Liver (tissue), 9 donors: Measurements from ENCODE around the gene BRWD1. TPM values are rescaled to one million over a fixed set of nuclear protein-coding genes. Genes with fewer than 3 reads are reported as not detected.

Experiments
- DNase-seq: peaks from one replicate; pipeline ENCODE4 v3.0.0-alpha.2; 2017; ENCODE audit warnings: low spot score
- H3K27ac ChIP-seq, 2 donors: one replicate each; pipeline ENCODE4 v1.7.0; 2013; ENCODE audit warnings: inconsistent platforms in 2 of 2, low read length in 2 of 2, control low read depth in 1 of 2, low read depth in 1 of 2, mild to moderate bottlenecking in 1 of 2
- H3K27me3 ChIP-seq, 4 donors: one replicate each; pipeline versions ENCODE4 v1.6.1 to v1.7.0; 2013; ENCODE audit warnings: low read length in 3 of 4, inconsistent platforms in 1 of 4, mild to moderate bottlenecking in 1 of 4, moderate library complexity in 1 of 4; ENCODE audit not compliant: control insufficient read depth in 4 of 4, insufficient read depth in 4 of 4
- H3K36me3 ChIP-seq, 4 donors: one replicate each; pipeline versions ENCODE4 v1.6.1 to v1.7.0; 2013; ENCODE audit warnings: low read length in 3 of 4, mild to moderate bottlenecking in 3 of 4, low read depth in 1 of 4, moderate library complexity in 1 of 4; ENCODE audit not compliant: control insufficient read depth in 4 of 4, insufficient read depth in 3 of 4
- H3K4me1 ChIP-seq, 4 donors: one replicate each; pipeline versions ENCODE4 v1.6.1 to v1.7.0; 2013; ENCODE audit warnings: low read length in 3 of 4, mild to moderate bottlenecking in 3 of 4, moderate library complexity in 1 of 4; ENCODE audit not compliant: control insufficient read depth in 4 of 4, insufficient read depth in 4 of 4
- H3K4me3 ChIP-seq, 3 donors: one replicate each; pipeline versions ENCODE4 v1.6.1 to v1.7.0; 2013; ENCODE audit warnings: low read length in 3 of 3, control low read depth in 1 of 3, low read depth in 1 of 3, mild to moderate bottlenecking in 1 of 3
- H3K9ac ChIP-seq, 2 donors: one replicate each; pipeline ENCODE4 v1.7.0; 2013; ENCODE audit warnings: low read length in 2 of 2, mild to moderate bottlenecking in 2 of 2, moderate library complexity in 2 of 2, control low read depth in 1 of 2, low read depth in 1 of 2
- H3K9me3 ChIP-seq, 4 donors: one replicate each; pipeline versions ENCODE4 v1.6.1 to v1.7.0; 2013; ENCODE audit warnings: low read length in 3 of 4; ENCODE audit not compliant: control insufficient read depth in 4 of 4
- ATF3 ChIP-seq: IDR thresholded peaks from 2 replicates; pipeline ENCODE4 v1.6.1; 2016; ENCODE audit warnings: antibody characterized with exemption
- CTCF ChIP-seq: fragments of 150-350 bp; IDR thresholded peaks from 2 replicates; pipeline ENCODE4 v1.5.1; 2017; ENCODE audit warnings: improper control_type of control experiment, low read depth, low read length; ENCODE audit not compliant: missing input control
- EGR1 ChIP-seq, 2 donors: IDR thresholded peaks; 2 replicates each; pipeline ENCODE4 v1.6.1; 2016 to 2018; ENCODE audit warnings: antibody characterized with exemption in 2 of 2, low read depth in 2 of 2
- FOXA2 ChIP-seq: IDR thresholded peaks from 2 replicates; pipeline ENCODE4 v1.6.1; 2016; ENCODE audit warnings: antibody characterized with exemption
- GABPA ChIP-seq, 2 donors: IDR thresholded peaks in 1 of 2; conservative IDR thresholded peaks in 1 of 2; 2 replicates each; pipeline ENCODE4 v1.6.1; 2016; ENCODE audit warnings: antibody characterized with exemption in 2 of 2, mild to moderate bottlenecking in 1 of 2, moderate library complexity in 1 of 2
- HNF4A ChIP-seq, 2 donors: conservative IDR thresholded peaks; 2 replicates each; pipeline ENCODE4 v1.6.1; 2016; ENCODE audit warnings: antibody characterized with exemption in 2 of 2, mild to moderate bottlenecking in 2 of 2
- HNF4G ChIP-seq: IDR thresholded peaks from 2 replicates; pipeline ENCODE4 v1.6.1; 2016; ENCODE audit warnings: antibody characterized with exemption
- JUND ChIP-seq, 2 donors: IDR thresholded peaks; 2 replicates each; pipeline ENCODE4 v1.6.1; 2016; ENCODE audit warnings: antibody characterized with exemption in 2 of 2
- MAX ChIP-seq: IDR thresholded peaks from 2 replicates; pipeline ENCODE4 v1.6.1; 2016; ENCODE audit warnings: antibody characterized with exemption
- NR2F2 ChIP-seq: IDR thresholded peaks from 2 replicates; pipeline ENCODE4 v1.6.1; 2016; ENCODE audit warnings: antibody characterized with exemption
- RAD21 ChIP-seq, 2 donors: IDR thresholded peaks; 2 replicates each; pipeline ENCODE4 v1.6.1; 2016; ENCODE audit warnings: antibody characterized with exemption in 2 of 2, mild to moderate bottlenecking in 2 of 2
- REST ChIP-seq: IDR thresholded peaks from 2 replicates; pipeline ENCODE4 v1.6.1; 2016; ENCODE audit warnings: antibody characterized with exemption, mild to moderate bottlenecking
- SP1 ChIP-seq: IDR thresholded peaks from 2 replicates; pipeline ENCODE4 v1.6.1; 2018; ENCODE audit warnings: antibody characterized with exemption, mild to moderate bottlenecking
- YY1 ChIP-seq: IDR thresholded peaks from 2 replicates; pipeline ENCODE4 v1.6.1; 2016; ENCODE audit warnings: antibody characterized with exemption, mild to moderate bottlenecking
- ZBTB33 ChIP-seq: IDR thresholded peaks from 2 replicates; pipeline ENCODE4 v1.6.1; 2016; ENCODE audit warnings: antibody characterized with exemption
- WGBS: extraction: QIAGEN DNeasy Blood & Tissue Kit; methylation state at CpG from one replicate; pipeline ENCODE4 v1.1.7; 2013; 5-methylcytosine and 5-hydroxymethylcytosine counted together
- polyA plus RNA-seq, 2 donors: library from polyadenylated mRNA; stranded (reverse) in 1 of 2; unstranded in 1 of 2; fragments of 200-250 nt in 1 of 2; fragments of >200 nt in 1 of 2; fragmentation: Nextera tagmentation in 1 of 2; extraction: Ambion mirVana in 1 of 2; gene quantifications; one replicate each; pipeline versions ENCODE4 v1.2.1 to v1.2.3, GENCODE V29; 2013 to 2015
- total RNA-seq, 2 donors: library from RNA; depleted of rRNA; stranded (reverse); fragments of >200 nt; gene quantifications; one replicate each; pipeline ENCODE4 v1.2.3, GENCODE V29; 2014
- donor health status: healthy.
- donor health status: healthy.
- donor health status: healthy.
- donor health status: healthy.
- donor health status: healthy.

The BRWD1 gene
- total and polyA plus RNA-seq, 4 donors = 5.2 to 56.6 (median 20.9) TPM

GRCh38 chr21:39345440-39345839 lies 32.0 kb upstream of the BRWD1 start:
- DNase-seq = no peak
- TF ChIP-seq FOXA2 (no peak), HNF4A (conservative IDR thresholded peaks at IDR 0.05) (no peak), MAX (no peak), EGR1 (IDR thresholded peaks at IDR 0.05; ENCODE audit: low read depth in 2 of 2) (no peak)
- Histone ChIP-seq H3K36me3 (peaks cover 5 to 22% (median 16%) of the 10 kb centered on the region in 4 donors), H3K27ac (no peak overlapping the region), H3K9ac (no peak overlapping the region), H3K4me1 (peaks cover 5 to 25% (median 9%) of the 10 kb centered on the region in 4 donors), H3K9me3 (no peaks in the 10 kb centered on the region), H3K4me3 (no peak overlapping the region), H3K27me3 (no peaks in the 10 kb centered on the region)
- 95% methylated on average over 6 of the region's 6 CpGs for WGBS

- 95% methylated on average over 5 of the region's 5 CpGs for WGBS
- DNase-seq = no peak
- H3K27me3 ChIP-seq = no peaks in the 10 kb centered on the region
- H3K27ac ChIP-seq = no peak overlapping the region
- peaks cover 5 to 22% (median 16%) of the 10 kb centered on the region in 4 donors for H3K36me3 ChIP-seq
- TF ChIP-seq RAD21 (IDR thresholded peaks at IDR 0.05) (no peak), REST (no peak), HNF4A (conservative IDR thresholded peaks at IDR 0.05) (no peak), GABPA (IDR thresholded peaks at IDR 0.05 in 1 of 2, conservative IDR thresholded peaks at IDR 0.05 in 1 of 2) (no peak), SP1 (no peak), YY1 (no peak), ZBTB33 (no peak), CTCF (no peak), ATF3 (no peak), NR2F2 (no peak), EGR1 (IDR thresholded peaks at IDR 0.05; ENCODE audit: low read depth in 2 of 2) (no peak), HNF4G (no peak), JUND (IDR thresholded peaks at IDR 0.05) (no peak)
- no peak overlapping the region for H3K9ac ChIP-seq
- H3K4me3 ChIP-seq = no peak overlapping the region
- peaks cover 5 to 19% (median 9%) of the 10 kb centered on the region in 4 donors for H3K4me1 ChIP-seq
- no peaks in the 10 kb centered on the region for H3K9me3 ChIP-seq
Observed at GRCh38 chr21:39344848-39345247, 31.4 kb upstream of the BRWD1 start.
